ENCODE results near the gene ELF2. TPM values are rescaled to one million over a fixed set of nuclear protein-coding genes. Genes with fewer than 3 reads are reported as not detected.
"Not testable (repeated sequence)": the region's sequence is repeated elsewhere in the genome, so short reads cannot be mapped to it uniquely, and the experiment has no call there.

ELF2 gene
- total and polyA plus RNA-seq, 2 donors (not counting 1 experiment from before 2014, with no cell fraction given) = 25.1 to 97.5 TPM

DNA sequence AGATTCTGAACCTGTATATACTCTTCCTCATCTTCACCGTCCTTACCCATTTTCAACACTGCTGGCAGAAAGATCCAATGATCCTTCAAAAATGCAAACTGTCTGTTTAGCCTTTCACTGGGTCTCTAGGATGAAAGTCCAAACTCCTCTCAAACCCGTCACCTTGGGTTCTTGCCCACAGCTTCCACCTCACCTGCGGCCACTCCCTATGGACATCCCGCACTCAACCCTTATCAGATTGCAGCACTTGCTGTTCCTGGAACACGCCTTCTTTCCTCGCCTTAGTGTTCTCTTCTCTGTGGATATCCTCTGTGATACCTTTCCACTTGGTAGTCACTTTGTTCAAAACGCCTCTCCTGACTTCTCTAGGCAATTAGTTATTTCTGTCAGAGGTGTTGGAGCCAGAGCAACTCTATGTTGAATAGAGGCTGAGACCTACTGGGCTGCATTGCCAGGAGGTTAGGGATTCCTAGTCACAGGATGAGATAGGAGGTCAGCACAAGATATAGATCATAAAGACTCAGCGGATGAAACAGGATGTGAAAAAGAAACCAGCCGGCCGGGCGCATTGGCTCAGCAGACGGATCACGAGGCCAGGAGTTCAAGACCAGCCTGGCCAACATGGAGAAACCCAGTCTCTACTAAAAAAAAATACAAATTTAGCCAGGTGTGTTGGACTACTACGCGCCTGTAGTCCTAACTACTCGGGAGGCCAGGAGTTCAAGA, 165.6 kb downstream of the ELF2 start:
- Histone ChIP-seq H3K4me1 (ENCODE audit: control insufficient read depth in 2 of 2, insufficient read depth in 2 of 2, low read length in 2 of 2) (peaks cover 9 to 12% of the 10 kb centered on the region in 2 donors), H3K27ac (ENCODE audit: low read length in 2 of 2) (no peak overlapping the region), H2AFZ (ENCODE audit: insufficient read depth, low read depth, low read length, poor library complexity, severe bottlenecking) (no peak overlapping the region), H3K27me3 (replicated peaks in 1 of 4; ENCODE audit: control extremely low read depth in 1 of 4, control insufficient read depth in 3 of 4, insufficient read depth in 4 of 4, low read length in 3 of 4) (no peaks in the 10 kb centered on the region), H3K9ac (ENCODE audit: low read length) (no peak overlapping the region), H3K4me2 (replicated peaks; ENCODE audit: low read depth, low read length, poor library complexity, severe bottlenecking) (no peak overlapping the region), H3K9me3 (ENCODE audit: control extremely low read depth in 1 of 3, control insufficient read depth in 2 of 3, insufficient read depth in 1 of 3, low read length in 2 of 3) (peaks cover 1 to 7% (median 2%) of the 10 kb centered on the region in 3 donors), H3K4me3 (ENCODE audit: control extremely low read depth in 1 of 5, extremely low read depth in 1 of 5, insufficient read depth in 1 of 5, low read depth in 2 of 5, low read length in 4 of 5) (no peak overlapping the region), H3K79me2 (ENCODE audit: control insufficient read depth, insufficient read depth, low read length) (peaks cover 4% of the 10 kb centered on the region), H3K36me3 (replicated peaks in 1 of 2; ENCODE audit: control extremely low read depth in 1 of 2, control insufficient read depth in 1 of 2, extremely low read depth in 1 of 2, insufficient read depth in 2 of 2, low read length in 1 of 2) (no peaks in the 10 kb centered on the region), H4K20me1 (ENCODE audit: control insufficient read depth, insufficient read depth, low read length, poor library complexity, severe bottlenecking) (no peaks in the 10 kb centered on the region)
- no peak overlapping the region for H3K27ac Mint-ChIP-seq
- 91% methylated on average over 15 of the region's 16 CpGs for WGBS (ENCODE audit: insufficient coverage)
- H3K9me3 Mint-ChIP-seq (ENCODE audit: insufficient read depth) = no peaks in the 10 kb centered on the region
- ChIA-PET POLR2A (no interaction called here), CTCF (no interaction called here)
- intact Hi-C loops (cut with micrococcal nuclease) = no loop called here
- no peak for DNase-seq
- H3K27me3 Mint-ChIP-seq = no peaks in the 10 kb centered on the region
- no peak overlapping the region for H3K4me3 Mint-ChIP-seq
- peaks cover 15% of the 10 kb centered on the region for H3K4me1 Mint-ChIP-seq
- no peak for ATAC-seq (ENCODE audit: low read depth)
- TF ChIP-seq, protein P1, sequence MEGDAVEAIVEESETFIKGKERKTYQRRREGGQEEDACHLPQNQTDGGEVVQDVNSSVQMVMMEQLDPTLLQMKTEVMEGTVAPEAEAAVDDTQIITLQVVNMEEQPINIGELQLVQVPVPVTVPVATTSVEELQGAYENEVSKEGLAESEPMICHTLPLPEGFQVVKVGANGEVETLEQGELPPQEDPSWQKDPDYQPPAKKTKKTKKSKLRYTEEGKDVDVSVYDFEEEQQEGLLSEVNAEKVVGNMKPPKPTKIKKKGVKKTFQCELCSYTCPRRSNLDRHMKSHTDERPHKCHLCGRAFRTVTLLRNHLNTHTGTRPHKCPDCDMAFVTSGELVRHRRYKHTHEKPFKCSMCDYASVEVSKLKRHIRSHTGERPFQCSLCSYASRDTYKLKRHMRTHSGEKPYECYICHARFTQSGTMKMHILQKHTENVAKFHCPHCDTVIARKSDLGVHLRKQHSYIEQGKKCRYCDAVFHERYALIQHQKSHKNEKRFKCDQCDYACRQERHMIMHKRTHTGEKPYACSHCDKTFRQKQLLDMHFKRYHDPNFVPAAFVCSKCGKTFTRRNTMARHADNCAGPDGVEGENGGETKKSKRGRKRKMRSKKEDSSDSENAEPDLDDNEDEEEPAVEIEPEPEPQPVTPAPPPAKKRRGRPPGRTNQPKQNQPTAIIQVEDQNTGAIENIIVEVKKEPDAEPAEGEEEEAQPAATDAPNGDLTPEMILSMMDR (IDR thresholded peaks at IDR 0.05) = no peak
- no peak for TF ChIP-seq EZH2 (IDR thresholded peaks at IDR 0.05; ENCODE audit: borderline replicate concordance, insufficient read depth, low read depth, low read length, poor library complexity, severe bottlenecking)

DNA sequence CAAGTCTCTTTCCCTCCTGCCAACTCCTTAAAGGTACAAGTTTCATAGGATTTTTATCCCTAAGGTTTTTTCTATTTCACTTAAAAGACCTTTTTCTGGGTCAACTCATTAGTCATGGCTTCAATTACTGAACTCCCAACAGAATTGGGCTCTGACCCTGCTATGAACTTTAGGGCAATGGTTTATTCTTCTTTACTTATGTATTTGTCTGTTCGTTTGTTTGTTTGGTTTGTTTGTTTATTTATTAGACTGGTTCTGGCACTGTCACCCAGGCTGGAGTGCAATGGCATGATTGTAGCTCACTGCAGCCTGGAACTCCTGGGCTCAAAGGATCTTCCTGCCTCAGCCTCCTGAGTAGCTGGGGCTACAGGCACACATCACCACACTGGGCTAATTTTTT, 167.3 kb downstream of the ELF2 start:
- H3K27me3 Mint-ChIP-seq = no peaks in the 10 kb centered on the region
- Histone ChIP-seq H3K36me3 (replicated peaks in 1 of 2; ENCODE audit: control extremely low read depth in 1 of 2, control insufficient read depth in 1 of 2, extremely low read depth in 1 of 2, insufficient read depth in 2 of 2, low read length in 1 of 2) (no peaks in the 10 kb centered on the region), H3K4me2 (replicated peaks; ENCODE audit: low read depth, low read length, poor library complexity, severe bottlenecking) (no peak overlapping the region), H3K27me3 (replicated peaks in 1 of 4; ENCODE audit: control extremely low read depth in 1 of 4, control insufficient read depth in 3 of 4, insufficient read depth in 4 of 4, low read length in 3 of 4) (no peaks in the 10 kb centered on the region), H3K4me3 (ENCODE audit: control extremely low read depth in 1 of 5, extremely low read depth in 1 of 5, insufficient read depth in 1 of 5, low read depth in 2 of 5, low read length in 4 of 5) (no peak overlapping the region), H2AFZ (ENCODE audit: insufficient read depth, low read depth, low read length, poor library complexity, severe bottlenecking) (no peak overlapping the region), H3K79me2 (ENCODE audit: control insufficient read depth, insufficient read depth, low read length) (no peaks in the 10 kb centered on the region), H3K9me3 (ENCODE audit: control extremely low read depth in 1 of 3, control insufficient read depth in 2 of 3, insufficient read depth in 1 of 3, low read length in 2 of 3) (peaks cover 1 to 7% (median 2%) of the 10 kb centered on the region in 3 donors), H4K20me1 (ENCODE audit: control insufficient read depth, insufficient read depth, low read length, poor library complexity, severe bottlenecking) (no peaks in the 10 kb centered on the region), H3K4me1 (ENCODE audit: control insufficient read depth in 2 of 2, insufficient read depth in 2 of 2, low read length in 2 of 2) (peaks cover 3 to 5% of the 10 kb centered on the region in 2 donors), H3K9ac (ENCODE audit: low read length) (no peak overlapping the region), H3K27ac (ENCODE audit: low read length in 2 of 2) (no peak overlapping the region)
- WGBS (ENCODE audit: insufficient coverage) = no CpG with 5 or more reads among the region's 1 CpG
- no peak for ATAC-seq (ENCODE audit: low read depth)
- intact Hi-C loops (cut with micrococcal nuclease) = no loop called here
- DNase-seq = no peak
- peaks cover 5% of the 10 kb centered on the region for H3K4me1 Mint-ChIP-seq
- ChIA-PET POLR2A (no interaction called here), CTCF (interaction anchor here (3.3 kb wide), 1 partner anchor 21 kb away, joined by 8 read pairs; no protein-coding TSS in a partner anchor)
- H3K9me3 Mint-ChIP-seq (ENCODE audit: insufficient read depth) = no peaks in the 10 kb centered on the region
- TF ChIP-seq, protein P1 (IDR thresholded peaks at IDR 0.05) = no peak
- no peak for TF ChIP-seq EZH2 (IDR thresholded peaks at IDR 0.05; ENCODE audit: borderline replicate concordance, insufficient read depth, low read depth, low read length, poor library complexity, severe bottlenecking)
- H3K4me3 Mint-ChIP-seq = no peak overlapping the region
- no peak overlapping the region for H3K27ac Mint-ChIP-seq

- H3K36me3 ChIP-seq (replicated peaks in 1 of 2; ENCODE audit: control extremely low read depth in 1 of 2, control insufficient read depth in 1 of 2, extremely low read depth in 1 of 2, insufficient read depth in 2 of 2, low read length in 1 of 2); H3K79me2 ChIP-seq (ENCODE audit: control insufficient read depth, insufficient read depth, low read length); ATAC-seq (ENCODE audit: low read depth); H3K27me3 Mint-ChIP-seq; intact Hi-C loops (cut with micrococcal nuclease); H4K20me1 ChIP-seq (ENCODE audit: control insufficient read depth, insufficient read depth, low read length, poor library complexity, severe bottlenecking); H3K4me2 ChIP-seq (replicated peaks; ENCODE audit: low read depth, low read length, poor library complexity, severe bottlenecking); H3K4me1 ChIP-seq (ENCODE audit: control insufficient read depth in 2 of 2, insufficient read depth in 2 of 2, low read length in 2 of 2); H3K9me3 Mint-ChIP-seq (ENCODE audit: insufficient read depth); H3K9me3 ChIP-seq (ENCODE audit: control extremely low read depth in 1 of 3, control insufficient read depth in 2 of 3, insufficient read depth in 1 of 3, low read length in 2 of 3); H3K4me3 ChIP-seq (ENCODE audit: control extremely low read depth in 1 of 5, extremely low read depth in 1 of 5, insufficient read depth in 1 of 5, low read depth in 2 of 5, low read length in 4 of 5); H3K9ac ChIP-seq (ENCODE audit: low read length); H3K27ac Mint-ChIP-seq; POLR2A ChIA-PET; H3K4me1 Mint-ChIP-seq; H3K27me3 ChIP-seq (replicated peaks in 1 of 4; ENCODE audit: control extremely low read depth in 1 of 4, control insufficient read depth in 3 of 4, insufficient read depth in 4 of 4, low read length in 3 of 4); H3K27ac ChIP-seq (ENCODE audit: low read length in 2 of 2); H3K4me3 Mint-ChIP-seq; DNase-seq; H2AFZ ChIP-seq (ENCODE audit: insufficient read depth, low read depth, low read length, poor library complexity, severe bottlenecking): not testable (repeated sequence)
- CTCF ChIA-PET = interaction anchor here (3.3 kb wide), 1 partner anchor 23 kb away, joined by 8 read pairs; no protein-coding TSS in a partner anchor
- 100% methylated on average over 4 of the region's 7 CpGs for WGBS (ENCODE audit: insufficient coverage)
Measured at GRCh38 chr4:139008278-139008677, 168.7 kb downstream of the ELF2 start.
